Vagina (tissue), 2 donors: Measurements from ENCODE around the gene DNER. TPM values are rescaled to one million over a fixed set of nuclear protein-coding genes. Genes with fewer than 3 reads are reported as not detected.

Source experiments
- DNase-seq, 2 donors: peaks; one replicate each; pipeline ENCODE4 v3.0.0-alpha.2; 2017; ENCODE audit errors: extremely low spot score in 2 of 2
- H3K27ac ChIP-seq: fragments of 200-600 bp; sonication (generic); one replicate; pipeline ENCODE4 v1.5.1; 2019
- H3K27me3 ChIP-seq: fragments of 200-600 bp; sonication (generic); one replicate; pipeline ENCODE4 v1.5.1; 2019
- H3K36me3 ChIP-seq, 2 donors: fragments of 200-600 bp; sonication (generic); one replicate each; pipeline ENCODE4 v1.5.1; 2017 to 2019
- H3K4me1 ChIP-seq: fragments of 200-600 bp; sonication (generic); one replicate; pipeline ENCODE4 v1.5.1; 2019
- H3K4me3 ChIP-seq, 2 donors: fragments of 200-600 bp; sonication (generic); 1 replicate in 1 of 2; 2 replicates in 1 of 2; pipeline ENCODE4 v1.5.1; 2016 to 2019
- H3K9me3 ChIP-seq: fragments of 200-600 bp; sonication (generic); one replicate; pipeline ENCODE4 v1.5.1; 2019
- CTCF ChIP-seq, 3 experiments: fragments of 450-650 bp in 2 of 3; fragments of 200-600 bp in 1 of 3; sonication (generic) in 1 of 3; IDR thresholded peaks; one replicate each; pipeline ENCODE4 v1.5.1; 2017 to 2019; ENCODE audit warnings: antibody characterized with exemption in 3 of 3, mild to moderate bottlenecking in 2 of 3, moderate library complexity in 2 of 3
- POLR2A ChIP-seq, 2 donors: fragments of 450-650 bp; IDR thresholded peaks; one replicate each; pipeline ENCODE4 v1.6.1; 2017; ENCODE audit warnings: antibody characterized with exemption in 2 of 2, mild to moderate bottlenecking in 2 of 2, moderate library complexity in 2 of 2
- POLR2AphosphoS5 ChIP-seq, 2 donors: sonication (generic); formaldehyde crosslinking; IDR thresholded peaks; one replicate each; pipeline ENCODE4 v1.9.0; 2017; ENCODE audit warnings: antibody characterized with exemption in 2 of 2, mild to moderate bottlenecking in 2 of 2, low read depth in 1 of 2; ENCODE audit not compliant: insufficient read depth in 1 of 2
- intact Hi-C: fragments of 100-400 bp; cut with DNase I; formaldehyde crosslinking; loops from one replicate; pipeline ENCODE4 v1.15.1; 2023
- total RNA-seq: library from RNA; depleted of rRNA; stranded (reverse); fragments of >200 nt; gene quantifications from one replicate; pipeline ENCODE4 v1.2.3, GENCODE V29; 2016

Gene DNER
- total RNA-seq, 1 donor from 2014 or later, result 11.3 TPM

GRCh38 chr2:229486673-229487072 lies 227.7 kb downstream of the DNER start:
- intact Hi-C loops, result no loop called here
- Histone ChIP-seq H3K9me3 (no peaks in the 10 kb centered on the region), H3K4me1 (no peaks in the 10 kb centered on the region), H3K27ac (no peak overlapping the region), H3K27me3 (no peaks in the 10 kb centered on the region), H3K36me3 (no peaks in the 10 kb centered on the region), H3K4me3 (no peak overlapping the region)
- TF ChIP-seq POLR2AphosphoS5 (IDR thresholded peaks at IDR 0.05; ENCODE audit: insufficient read depth in 1 of 2, low read depth in 1 of 2), result no peak
- DNase-seq, result no peak

- no peak for TF ChIP-seq POLR2A (IDR thresholded peaks at IDR 0.05)
- no peak for TF ChIP-seq CTCF (IDR thresholded peaks at IDR 0.05)
- no peak for TF ChIP-seq POLR2AphosphoS5 (IDR thresholded peaks at IDR 0.05; ENCODE audit: insufficient read depth in 1 of 2, low read depth in 1 of 2)
- Histone ChIP-seq H3K9me3 (no peaks in the 10 kb centered on the region), H3K4me1 (no peaks in the 10 kb centered on the region), H3K27ac (no peak overlapping the region), H3K27me3 (no peaks in the 10 kb centered on the region), H3K36me3 (no peaks in the 10 kb centered on the region), H3K4me3 (no peak overlapping the region)
- intact Hi-C loops, result no loop called here
- DNase-seq, result no peak
These were observed 228.5 kb downstream of the DNER start for GRCh38 chr2:229485857-229486256.

- DNase-seq, result no peak
- no peak overlapping the region for H3K27ac ChIP-seq
- intact Hi-C loops, result no loop called here
- no peaks in the 10 kb centered on the region for H3K36me3 ChIP-seq
- H3K4me3 ChIP-seq, result no peak overlapping the region
- no peaks in the 10 kb centered on the region for H3K9me3 ChIP-seq
- H3K4me1 ChIP-seq, result no peaks in the 10 kb centered on the region
- no peaks in the 10 kb centered on the region for H3K27me3 ChIP-seq
- TF ChIP-seq POLR2A (IDR thresholded peaks at IDR 0.05), result no peak
- TF ChIP-seq POLR2AphosphoS5 (IDR thresholded peaks at IDR 0.05; ENCODE audit: insufficient read depth in 1 of 2, low read depth in 1 of 2), result no peak
- no peak for TF ChIP-seq CTCF (IDR thresholded peaks at IDR 0.05)
These were observed 237.0 kb downstream of the DNER start for GRCh38 chr2:229477269-229477755.

GRCh38 chr2:229475778-229476177 lies 238.6 kb downstream of the DNER start:
- Histone ChIP-seq H3K36me3 (no peaks in the 10 kb centered on the region), H3K27ac (peak overlapping the region; percentile 4), H3K27me3 (no peaks in the 10 kb centered on the region), H3K4me1 (no peaks in the 10 kb centered on the region), H3K4me3 (no peak overlapping the region), H3K9me3 (no peaks in the 10 kb centered on the region)
- intact Hi-C loops, result no loop called here
- no peak for DNase-seq
- no peak for TF ChIP-seq POLR2A (IDR thresholded peaks at IDR 0.05)
- no peak for TF ChIP-seq POLR2AphosphoS5 (IDR thresholded peaks at IDR 0.05; ENCODE audit: insufficient read depth in 1 of 2, low read depth in 1 of 2)
- TF ChIP-seq CTCF (IDR thresholded peaks at IDR 0.05), result no peak

- Histone ChIP-seq H3K36me3 (no peaks in the 10 kb centered on the region), H3K4me3 (no peak overlapping the region), H3K9me3 (no peaks in the 10 kb centered on the region), H3K27me3 (no peaks in the 10 kb centered on the region), H3K27ac (no peak overlapping the region), H3K4me1 (no peaks in the 10 kb centered on the region)
- TF ChIP-seq POLR2AphosphoS5 (IDR thresholded peaks at IDR 0.05; ENCODE audit: insufficient read depth in 1 of 2, low read depth in 1 of 2) (no peak), POLR2A (IDR thresholded peaks at IDR 0.05) (no peak), CTCF (IDR thresholded peaks at IDR 0.05) (no peak)
- no peak for DNase-seq
- intact Hi-C loops, result no loop called here
These were observed 240.2 kb downstream of the DNER start for GRCh38 chr2:229474125-229474524.
